ENCODE data around the gene ONECUT1. TPM values are rescaled to one million over a fixed set of nuclear protein-coding genes. Genes with fewer than 3 reads are reported as not detected.

Gene ONECUT1
- total and polyA plus RNA-seq, 2 donors (not counting 3 experiments of a cell fraction or from before 2014, with no cell fraction given), result not detected

DNA sequence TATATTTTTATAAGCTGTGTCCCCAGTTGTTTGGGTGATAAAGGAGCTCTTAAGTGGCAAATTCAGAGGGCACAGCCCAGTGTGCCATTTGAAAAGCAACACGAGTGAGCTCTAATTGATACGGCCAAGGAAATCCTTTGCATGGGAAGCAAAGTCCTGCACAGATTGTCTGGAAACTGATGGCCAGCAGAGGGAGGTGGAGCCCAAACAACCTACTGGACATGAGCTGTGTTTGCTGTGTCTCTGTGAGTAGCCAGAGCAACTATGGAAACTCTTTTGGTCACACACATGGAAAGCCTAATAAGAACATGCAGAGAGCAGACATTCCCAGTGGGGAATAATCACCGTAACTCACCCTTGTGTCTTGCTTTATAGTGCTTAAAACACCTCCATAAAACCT lies 24.4 kb downstream of the ONECUT1 start:
- dilution Hi-C loops (cut with MboI; ENCODE audit: extremely low pct_ligation_motif_present, low sequenced_read_pairs) (no loop called here), intact Hi-C loops (cut with micrococcal nuclease) (no loop called here)
- Histone ChIP-seq H3K9me3 (replicated peaks; ENCODE audit: control insufficient read depth, insufficient read depth, low read length) (no peaks in the 10 kb centered on the region), H4K20me1 (replicated peaks; ENCODE audit: control insufficient read depth, extremely low read depth, insufficient read depth, low read length) (no peaks in the 10 kb centered on the region), H3K9ac (replicated peaks; ENCODE audit: extremely low read depth, insufficient read depth, low read length) (no peak overlapping the region), H3K4me3 (replicated peaks in 1 of 3; ENCODE audit: insufficient read depth in 1 of 3, low read depth in 1 of 3, low read length in 3 of 3) (no peak overlapping the region), H3K79me2 (ENCODE audit: control insufficient read depth, insufficient read depth, low read length) (no peaks in the 10 kb centered on the region), H2AFZ (ENCODE audit: low read depth, low read length) (no peak overlapping the region), H3K4me1 (ENCODE audit: control insufficient read depth, extremely low read depth, insufficient read depth, low read length) (no peaks in the 10 kb centered on the region), H3K4me2 (ENCODE audit: insufficient read depth, low read length) (no peak overlapping the region), H3K36me3 (ENCODE audit: control insufficient read depth in 2 of 2, extremely low read depth in 1 of 2, insufficient read depth in 2 of 2, low read length in 2 of 2) (no peaks in the 10 kb centered on the region), H3K27ac (ENCODE audit: insufficient read depth, low read depth, low read length) (no peak overlapping the region), H3K9me1 (replicated peaks; ENCODE audit: control insufficient read depth, extremely low read depth, insufficient read depth, low read length) (no peaks in the 10 kb centered on the region), H3K27me3 (ENCODE audit: control insufficient read depth in 2 of 2, insufficient read depth in 2 of 2, low read length in 2 of 2) (peaks cover 8 to 9% of the 10 kb centered on the region in 2 experiments)
- no peak for FAIRE-seq
- peak; percentile 6 for DNase-seq (ENCODE audit: low read depth, low spot score)
- TF ChIP-seq, protein P1, sequence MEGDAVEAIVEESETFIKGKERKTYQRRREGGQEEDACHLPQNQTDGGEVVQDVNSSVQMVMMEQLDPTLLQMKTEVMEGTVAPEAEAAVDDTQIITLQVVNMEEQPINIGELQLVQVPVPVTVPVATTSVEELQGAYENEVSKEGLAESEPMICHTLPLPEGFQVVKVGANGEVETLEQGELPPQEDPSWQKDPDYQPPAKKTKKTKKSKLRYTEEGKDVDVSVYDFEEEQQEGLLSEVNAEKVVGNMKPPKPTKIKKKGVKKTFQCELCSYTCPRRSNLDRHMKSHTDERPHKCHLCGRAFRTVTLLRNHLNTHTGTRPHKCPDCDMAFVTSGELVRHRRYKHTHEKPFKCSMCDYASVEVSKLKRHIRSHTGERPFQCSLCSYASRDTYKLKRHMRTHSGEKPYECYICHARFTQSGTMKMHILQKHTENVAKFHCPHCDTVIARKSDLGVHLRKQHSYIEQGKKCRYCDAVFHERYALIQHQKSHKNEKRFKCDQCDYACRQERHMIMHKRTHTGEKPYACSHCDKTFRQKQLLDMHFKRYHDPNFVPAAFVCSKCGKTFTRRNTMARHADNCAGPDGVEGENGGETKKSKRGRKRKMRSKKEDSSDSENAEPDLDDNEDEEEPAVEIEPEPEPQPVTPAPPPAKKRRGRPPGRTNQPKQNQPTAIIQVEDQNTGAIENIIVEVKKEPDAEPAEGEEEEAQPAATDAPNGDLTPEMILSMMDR (IDR thresholded peaks at IDR 0.05; ENCODE audit: extremely low read depth in 1 of 2, insufficient read depth in 1 of 2, low read depth in 1 of 2, low read length in 2 of 2), result peak; percentile 23 to 30
- TF ChIP-seq MYC (IDR thresholded peaks at IDR 0.05; ENCODE audit: low read depth, low read length), result no peak
- CTCF ChIA-PET, result interaction anchor here (0.9 to 1.5 kb wide), 5 partner anchors 10 to 955 kb away, joined by 3 to 6 read pairs (median 4); no protein-coding TSS in a partner anchor
- POLR2A ChIA-PET, result no interaction called here
- BruUV-seq (replicated peaks), result no TSS peak

GRCh38 chr15:52764731-52765130 lies 25.4 kb downstream of the ONECUT1 start:
- BruUV-seq (replicated peaks), result no TSS peak
- POLR2A ChIA-PET, result no interaction called here
- H3K9me3 ChIP-seq (replicated peaks; ENCODE audit: control insufficient read depth, insufficient read depth, low read length), result no peaks in the 10 kb centered on the region
- H3K4me1 ChIP-seq (ENCODE audit: control insufficient read depth, extremely low read depth, insufficient read depth, low read length), result no peaks in the 10 kb centered on the region
- no peak for TF ChIP-seq GATA2 (IDR thresholded peaks at IDR 0.05; ENCODE audit: insufficient read depth, insufficient read length, low read depth, low read length)
- no peak for TF ChIP-seq EZH2 (IDR thresholded peaks at IDR 0.05; ENCODE audit: borderline replicate concordance, low read depth, low read length, severe bottlenecking)
- no peak overlapping the region for H3K27ac ChIP-seq (ENCODE audit: insufficient read depth, low read depth, low read length)
- H2AFZ ChIP-seq (ENCODE audit: low read depth, low read length), result no peak overlapping the region
- dilution Hi-C loops (cut with MboI; ENCODE audit: extremely low pct_ligation_motif_present, low sequenced_read_pairs) (no loop called here), intact Hi-C loops (cut with micrococcal nuclease) (no loop called here)
- H3K4me3 ChIP-seq (replicated peaks in 1 of 3; ENCODE audit: insufficient read depth in 1 of 3, low read depth in 1 of 3, low read length in 3 of 3), result no peak overlapping the region
- no peaks in the 10 kb centered on the region for H3K36me3 ChIP-seq (ENCODE audit: control insufficient read depth in 2 of 2, extremely low read depth in 1 of 2, insufficient read depth in 2 of 2, low read length in 2 of 2)
- H3K79me2 ChIP-seq (ENCODE audit: control insufficient read depth, insufficient read depth, low read length), result no peaks in the 10 kb centered on the region
- no peak overlapping the region for H3K4me2 ChIP-seq (ENCODE audit: insufficient read depth, low read length)
- FAIRE-seq, result no peak
- no peak overlapping the region for H3K9ac ChIP-seq (replicated peaks; ENCODE audit: extremely low read depth, insufficient read depth, low read length)
- H3K27me3 ChIP-seq (ENCODE audit: control insufficient read depth in 2 of 2, insufficient read depth in 2 of 2, low read length in 2 of 2), result peaks cover 6 to 8% of the 10 kb centered on the region in 2 experiments
- CTCF ChIA-PET, result interaction anchor here (1.5 kb wide), 1 partner anchor 9 kb away, joined by 5 read pairs; no protein-coding TSS in a partner anchor
- no peaks in the 10 kb centered on the region for H4K20me1 ChIP-seq (replicated peaks; ENCODE audit: control insufficient read depth, extremely low read depth, insufficient read depth, low read length)
- H3K9me1 ChIP-seq (replicated peaks; ENCODE audit: control insufficient read depth, extremely low read depth, insufficient read depth, low read length), result no peaks in the 10 kb centered on the region
- DNase-seq (ENCODE audit: low read depth, low spot score), result no peak

Data from endothelial cell of umbilical vein (primary cell).